ENCODE results near the gene KDM8. TPM values are rescaled to one million over a fixed set of nuclear protein-coding genes. Genes with fewer than 3 reads are reported as not detected.

The KDM8 gene
- total and polyA plus RNA-seq, 3 donors from 2014 or later: 5.7 to 14.7 (median 8.3) TPM

GRCh38 chr16:27188633-27189032 is 14.7 kb upstream of the KDM8 start:
- H3K36me3 ChIP-seq (ENCODE audit: low read depth, missing control alignments): no peaks in the 10 kb centered on the region
- no peak for DNase-seq
- H3K27ac ChIP-seq: no peak overlapping the region
- intact Hi-C loops (cut with DNase I; ENCODE audit: low total_unique reads): no loop called here
- no peaks in the 10 kb centered on the region for H3K4me1 ChIP-seq
- WGBS, 2 donors: 80 to 92% methylated on average over 1 to 2 of the region's 2 CpGs
- H3K4me3 ChIP-seq: no peak overlapping the region
- TF ChIP-seq, protein P1, sequence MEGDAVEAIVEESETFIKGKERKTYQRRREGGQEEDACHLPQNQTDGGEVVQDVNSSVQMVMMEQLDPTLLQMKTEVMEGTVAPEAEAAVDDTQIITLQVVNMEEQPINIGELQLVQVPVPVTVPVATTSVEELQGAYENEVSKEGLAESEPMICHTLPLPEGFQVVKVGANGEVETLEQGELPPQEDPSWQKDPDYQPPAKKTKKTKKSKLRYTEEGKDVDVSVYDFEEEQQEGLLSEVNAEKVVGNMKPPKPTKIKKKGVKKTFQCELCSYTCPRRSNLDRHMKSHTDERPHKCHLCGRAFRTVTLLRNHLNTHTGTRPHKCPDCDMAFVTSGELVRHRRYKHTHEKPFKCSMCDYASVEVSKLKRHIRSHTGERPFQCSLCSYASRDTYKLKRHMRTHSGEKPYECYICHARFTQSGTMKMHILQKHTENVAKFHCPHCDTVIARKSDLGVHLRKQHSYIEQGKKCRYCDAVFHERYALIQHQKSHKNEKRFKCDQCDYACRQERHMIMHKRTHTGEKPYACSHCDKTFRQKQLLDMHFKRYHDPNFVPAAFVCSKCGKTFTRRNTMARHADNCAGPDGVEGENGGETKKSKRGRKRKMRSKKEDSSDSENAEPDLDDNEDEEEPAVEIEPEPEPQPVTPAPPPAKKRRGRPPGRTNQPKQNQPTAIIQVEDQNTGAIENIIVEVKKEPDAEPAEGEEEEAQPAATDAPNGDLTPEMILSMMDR (IDR thresholded peaks at IDR 0.05): no peak
- TF ChIP-seq POLR2A (IDR thresholded peaks at IDR 0.05): no peak
- H3K27me3 ChIP-seq: no peaks in the 10 kb centered on the region
- H3K9me3 ChIP-seq: no peaks in the 10 kb centered on the region

DNA sequence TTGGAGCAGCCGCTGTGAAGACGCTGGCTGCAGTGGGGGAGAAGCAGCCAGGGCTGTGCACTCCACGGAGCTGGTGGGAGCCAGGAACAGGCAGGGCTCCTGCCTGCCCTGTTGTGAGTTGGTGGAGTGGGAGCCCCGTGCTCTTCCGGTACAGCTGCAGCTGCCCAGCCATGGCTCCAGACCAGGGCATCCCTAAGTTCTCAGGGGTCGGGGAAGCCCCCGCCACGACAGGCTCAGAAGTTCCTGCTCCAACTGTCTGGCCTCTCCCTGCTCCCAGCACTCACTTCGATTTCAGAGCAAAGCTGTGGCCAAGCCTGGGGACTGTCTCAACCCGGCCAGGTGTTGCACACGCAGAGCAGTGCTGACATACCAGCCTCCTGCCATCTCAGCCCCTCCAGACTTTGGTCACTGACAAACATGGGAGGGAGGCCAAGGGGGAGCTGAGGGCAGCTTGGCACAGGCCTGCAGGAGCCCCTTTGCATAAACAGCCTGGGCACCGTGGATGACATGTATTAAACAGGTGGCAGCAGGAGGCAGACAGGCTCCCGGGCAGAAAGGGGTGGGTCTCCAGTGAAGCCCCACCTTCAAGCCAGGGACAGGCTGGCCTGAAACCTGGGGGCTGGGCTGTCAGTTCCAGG is 13.9 kb upstream of the KDM8 start:
- no peaks in the 10 kb centered on the region for H3K27me3 ChIP-seq
- no peaks in the 10 kb centered on the region for H3K9me3 ChIP-seq
- no peaks in the 10 kb centered on the region for H3K4me1 ChIP-seq
- no peaks in the 10 kb centered on the region for H3K36me3 ChIP-seq (ENCODE audit: low read depth, missing control alignments)
- no peak overlapping the region for H3K27ac ChIP-seq
- H3K4me3 ChIP-seq: no peak overlapping the region
- no peak for DNase-seq
- 54 to 72% methylated on average over 5 to 13 of the region's 13 CpGs for WGBS, 2 donors
- intact Hi-C loops (cut with DNase I; ENCODE audit: low total_unique reads): no loop called here
- TF ChIP-seq, protein P1 (IDR thresholded peaks at IDR 0.05): no peak
- TF ChIP-seq POLR2A (IDR thresholded peaks at IDR 0.05): no peak

DNA sequence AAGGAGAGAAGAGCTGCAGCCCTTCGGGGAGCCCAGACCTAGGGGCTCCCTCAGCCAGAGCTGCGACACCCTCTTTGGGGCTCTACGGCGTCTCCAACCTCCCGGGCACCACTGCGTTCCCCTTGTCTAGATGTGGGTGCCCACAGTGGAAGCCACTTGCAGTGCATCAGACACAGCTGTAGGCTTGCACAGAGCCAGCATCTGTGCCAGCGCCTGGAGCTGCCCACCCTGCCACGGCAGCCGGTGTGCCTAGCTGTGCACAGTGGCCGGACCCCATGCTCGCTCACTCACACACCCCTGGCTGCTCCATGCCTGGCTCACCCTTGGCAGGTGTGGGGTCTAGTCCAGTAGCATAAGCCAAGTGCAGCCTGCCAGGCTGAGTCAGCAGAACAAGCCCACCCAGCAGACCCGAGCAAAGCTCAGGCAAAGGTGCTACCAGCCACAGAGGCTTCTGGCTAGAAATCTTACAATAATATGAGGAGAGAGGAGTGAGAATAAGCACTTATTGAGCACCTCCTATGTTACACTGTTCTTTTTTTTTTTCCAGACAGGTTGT is 12.9 kb upstream of the KDM8 start:
- DNase-seq: no peak
- no peaks in the 10 kb centered on the region for H3K4me1 ChIP-seq
- H3K9me3 ChIP-seq: no peaks in the 10 kb centered on the region
- H3K4me3 ChIP-seq: no peak overlapping the region
- intact Hi-C loops (cut with DNase I; ENCODE audit: low total_unique reads): no loop called here
- no peaks in the 10 kb centered on the region for H3K27me3 ChIP-seq
- no peaks in the 10 kb centered on the region for H3K36me3 ChIP-seq (ENCODE audit: low read depth, missing control alignments)
- WGBS, 2 donors: 93 to 94% methylated on average over 8 to 12 of the region's 12 CpGs
- H3K27ac ChIP-seq: no peak overlapping the region
- TF ChIP-seq, protein P1 (IDR thresholded peaks at IDR 0.05): no peak
- no peak for TF ChIP-seq POLR2A (IDR thresholded peaks at IDR 0.05)

DNA sequence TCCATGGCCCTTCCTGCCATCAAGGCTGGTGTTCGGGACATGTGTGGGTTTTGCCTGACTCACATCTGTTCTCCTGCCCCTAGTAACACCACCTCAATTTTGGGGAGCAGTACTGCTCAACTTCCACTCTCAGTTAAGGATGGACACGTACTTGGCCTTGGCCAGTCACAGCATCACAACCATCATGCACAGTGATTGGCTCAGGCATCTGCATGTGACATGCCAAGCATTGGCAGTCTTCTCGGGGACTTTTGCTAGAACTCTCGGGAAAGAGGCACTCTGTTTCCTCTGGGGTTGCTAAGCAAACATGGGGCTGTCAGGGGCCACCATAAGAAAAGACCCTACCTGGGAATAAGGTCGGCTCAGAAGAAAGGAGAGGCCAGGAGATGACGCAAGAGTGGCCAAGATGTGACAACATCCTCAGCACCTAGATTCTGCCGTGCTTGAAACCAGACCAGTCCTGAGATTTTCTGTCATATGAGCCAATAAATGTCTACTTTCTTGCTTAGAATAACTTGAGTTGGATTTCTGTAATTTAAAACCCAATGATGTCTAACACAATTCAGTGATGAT is 11.9 kb upstream of the KDM8 start:
- TF ChIP-seq, protein P1 (IDR thresholded peaks at IDR 0.05): no peak
- no peak for TF ChIP-seq POLR2A (IDR thresholded peaks at IDR 0.05)
- 77 to 80% methylated on average over 7 of the region's 7 CpGs for WGBS, 2 donors
- intact Hi-C loops (cut with DNase I; ENCODE audit: low total_unique reads): no loop called here

More for the DNA sequence above, 11.9 kb upstream of the KDM8 start:
- no peak overlapping the region for H3K4me3 ChIP-seq
- no peaks in the 10 kb centered on the region for H3K9me3 ChIP-seq
- no peak for DNase-seq
- H3K4me1 ChIP-seq: no peaks in the 10 kb centered on the region
- no peaks in the 10 kb centered on the region for H3K27me3 ChIP-seq
- no peaks in the 10 kb centered on the region for H3K36me3 ChIP-seq (ENCODE audit: low read depth, missing control alignments)
- no peak overlapping the region for H3K27ac ChIP-seq
